Thyroid gland (tissue), 4 donors: ENCODE data around the gene TEX19. TPM values are rescaled to one million over a fixed set of nuclear protein-coding genes. Genes with fewer than 3 reads are reported as not detected.

ENCODE experiments used
- DNase-seq, 2 donors: peaks; one replicate each; pipeline ENCODE4 v3.0.0-alpha.2; 2019
- H3K27ac ChIP-seq, 3 donors: fragments of 200-600 bp; sonication (generic); 1 replicate in 2 of 3; 2 replicates in 1 of 3; pipeline ENCODE4 v1.5.1; 2016 to 2019; ENCODE audit warnings: mild to moderate bottlenecking in 1 of 3, moderate library complexity in 1 of 3
- H3K27me3 ChIP-seq: fragments of 200-600 bp; sonication (generic); one replicate; pipeline ENCODE4 v1.5.1; 2019
- H3K36me3 ChIP-seq, 2 donors: fragments of 200-600 bp; sonication (generic); one replicate each; pipeline ENCODE4 v1.5.1; 2016 to 2019
- H3K4me1 ChIP-seq, 2 donors: fragments of 200-600 bp; sonication (generic); one replicate each; pipeline ENCODE4 v1.5.1; 2017 to 2019
- H3K4me3 ChIP-seq, 3 donors: fragments of 200-600 bp; sonication (generic); replicated peaks in 1 of 3; 1 replicate in 2 of 3; 2 replicates in 1 of 3; pipeline ENCODE4 v1.5.1; 2016; ENCODE audit warnings: mild to moderate bottlenecking in 1 of 3
- H3K9me3 ChIP-seq: fragments of 200-600 bp; sonication (generic); one replicate; pipeline ENCODE4 v1.5.1; 2017
- CTCF ChIP-seq, 6 experiments: fragments of 200-600 bp in 3 of 6; fragments of 450-650 bp in 3 of 6; sonication (generic) in 3 of 6; IDR thresholded peaks; one replicate each; pipeline ENCODE4 v1.5.1; 2016 to 2019; ENCODE audit warnings: antibody characterized with exemption in 6 of 6, mild to moderate bottlenecking in 2 of 6, inconsistent platforms in 1 of 6, moderate library complexity in 1 of 6
- POLR2A ChIP-seq, 2 donors: fragments of 450-650 bp; IDR thresholded peaks; one replicate each; pipeline ENCODE4 v1.6.1; 2017; ENCODE audit warnings: antibody characterized with exemption in 2 of 2, mild to moderate bottlenecking in 2 of 2, moderate library complexity in 1 of 2
- WGBS, 2 donors: methylation state at CpG; one replicate each; pipeline ENCODE4 v1.1.5; 2017; 5-methylcytosine and 5-hydroxymethylcytosine counted together
- intact Hi-C: fragments of 100-400 bp; cut with DNase I; formaldehyde crosslinking; loops from one replicate; pipeline ENCODE4 v1.15.1; 2023
- total RNA-seq, 4 donors: library from RNA; depleted of rRNA; stranded (reverse); fragments of >200 nt; gene quantifications; one replicate each; pipeline ENCODE4 v1.2.3, GENCODE V29; 2016

TEX19 gene
- total RNA-seq, 4 donors from 2014 or later = 0.54 TPM; not detected in 3

DNA sequence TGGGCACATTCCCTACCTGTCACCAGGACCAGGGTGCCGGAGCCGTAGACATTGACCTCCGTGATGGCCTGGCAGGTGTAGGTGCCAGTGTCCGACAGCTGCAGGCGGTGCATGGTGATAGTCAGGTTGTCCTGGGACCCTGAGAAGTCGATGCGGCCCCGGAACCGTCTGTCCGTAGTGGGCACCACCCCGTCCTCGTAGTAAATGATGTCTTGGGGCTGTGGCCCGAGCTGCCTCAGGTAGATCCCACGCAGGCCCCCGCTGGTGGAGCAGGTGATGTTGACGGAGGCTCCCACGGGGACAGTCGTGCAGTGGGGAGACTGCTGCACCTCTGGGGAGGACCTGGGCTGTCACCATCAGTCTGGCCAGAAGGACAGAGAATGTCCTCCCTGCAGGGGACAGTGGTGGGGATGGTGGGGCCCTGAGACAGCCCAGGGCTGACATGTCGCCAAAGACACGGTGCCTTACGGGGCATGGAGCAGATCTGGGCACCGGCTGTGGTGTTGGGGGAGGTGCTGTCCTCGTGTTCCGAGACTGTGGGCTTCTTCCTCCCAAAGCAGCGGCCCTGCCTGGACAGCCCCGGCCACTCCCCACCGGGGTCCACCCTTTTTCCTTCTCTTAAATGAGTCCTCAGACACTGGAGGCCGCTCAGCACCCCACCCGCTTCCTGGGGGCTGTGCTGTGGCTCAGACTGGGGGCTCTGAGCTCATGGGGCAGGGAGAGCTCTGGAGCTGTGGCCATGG, 42.2 kb upstream of the TEX19 start:
- 88% methylated on average over 17 to 22 of the region's 29 CpGs for WGBS, 2 donors
- Histone ChIP-seq H3K9me3 (no peaks in the 10 kb centered on the region), H3K4me3 (no peak overlapping the region), H3K27ac (no peak overlapping the region), H3K36me3 (no peaks in the 10 kb centered on the region), H3K4me1 (peaks cover 0 to 5% of the 10 kb centered on the region in 2 donors), H3K27me3 (no peaks in the 10 kb centered on the region)
- no peak for DNase-seq
- intact Hi-C loops = no loop called here
- no peak for TF ChIP-seq CTCF (IDR thresholded peaks at IDR 0.05)
- no peak for TF ChIP-seq POLR2A (IDR thresholded peaks at IDR 0.05)

- no peak for DNase-seq
- H3K27ac ChIP-seq = no peak within 1 kb of the TSS
- H3K9me3 ChIP-seq = no peaks in the 10 kb centered on the region
- TF ChIP-seq POLR2A (IDR thresholded peaks at IDR 0.05) (no peak), CTCF (IDR thresholded peaks at IDR 0.05) (no peak)
- H3K4me1 ChIP-seq = peaks cover 0 to 5% of the 10 kb centered on the region in 2 donors
- WGBS, 2 donors = 86 to 94% methylated on average over 11 to 16 of the region's 26 CpGs
- intact Hi-C loops = no loop called here
- no peaks in the 10 kb centered on the region for H3K36me3 ChIP-seq
- H3K27me3 ChIP-seq = no peaks in the 10 kb centered on the region
- no peak within 1 kb of the TSS for H3K4me3 ChIP-seq
Observed at GRCh38 chr17:82317394-82318168, 41.5 kb upstream of the TEX19 start, which contains the start of gene CD7. TSS of gene CD7 (minus strand) at chr17:82317608. CDS start at chr17:82317495, 113 bp downstream.

DNA sequence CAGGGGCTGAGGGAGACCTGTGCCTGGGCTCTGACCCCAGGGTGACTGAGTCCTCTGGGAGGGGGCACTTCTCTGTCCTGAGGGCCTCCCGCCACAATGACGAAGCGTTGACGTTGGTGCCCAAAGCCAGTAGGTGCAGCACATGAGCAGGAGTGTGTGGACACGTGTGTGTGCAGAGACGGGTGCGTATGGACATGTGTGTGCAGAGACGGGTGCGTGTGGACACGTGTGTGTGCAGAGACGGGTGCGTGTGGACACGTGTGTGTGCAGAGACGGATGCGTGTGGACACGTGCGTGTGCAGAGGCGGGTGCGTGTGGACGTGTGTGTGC, 40.9 kb upstream of the TEX19 start:
- intact Hi-C loops = no loop called here
- no peaks in the 10 kb centered on the region for H3K27me3 ChIP-seq
- H3K36me3 ChIP-seq = no peaks in the 10 kb centered on the region
- WGBS, 2 donors = 93 to 95% methylated on average over 20 of the region's 20 CpGs
- H3K27ac ChIP-seq = no peak overlapping the region
- H3K9me3 ChIP-seq = no peaks in the 10 kb centered on the region
- peaks cover 0 to 5% of the 10 kb centered on the region in 2 donors for H3K4me1 ChIP-seq
- TF ChIP-seq CTCF (IDR thresholded peaks at IDR 0.05) (no peak), POLR2A (IDR thresholded peaks at IDR 0.05) (no peak)
- H3K4me3 ChIP-seq = no peak overlapping the region
- DNase-seq = no peak

DNA sequence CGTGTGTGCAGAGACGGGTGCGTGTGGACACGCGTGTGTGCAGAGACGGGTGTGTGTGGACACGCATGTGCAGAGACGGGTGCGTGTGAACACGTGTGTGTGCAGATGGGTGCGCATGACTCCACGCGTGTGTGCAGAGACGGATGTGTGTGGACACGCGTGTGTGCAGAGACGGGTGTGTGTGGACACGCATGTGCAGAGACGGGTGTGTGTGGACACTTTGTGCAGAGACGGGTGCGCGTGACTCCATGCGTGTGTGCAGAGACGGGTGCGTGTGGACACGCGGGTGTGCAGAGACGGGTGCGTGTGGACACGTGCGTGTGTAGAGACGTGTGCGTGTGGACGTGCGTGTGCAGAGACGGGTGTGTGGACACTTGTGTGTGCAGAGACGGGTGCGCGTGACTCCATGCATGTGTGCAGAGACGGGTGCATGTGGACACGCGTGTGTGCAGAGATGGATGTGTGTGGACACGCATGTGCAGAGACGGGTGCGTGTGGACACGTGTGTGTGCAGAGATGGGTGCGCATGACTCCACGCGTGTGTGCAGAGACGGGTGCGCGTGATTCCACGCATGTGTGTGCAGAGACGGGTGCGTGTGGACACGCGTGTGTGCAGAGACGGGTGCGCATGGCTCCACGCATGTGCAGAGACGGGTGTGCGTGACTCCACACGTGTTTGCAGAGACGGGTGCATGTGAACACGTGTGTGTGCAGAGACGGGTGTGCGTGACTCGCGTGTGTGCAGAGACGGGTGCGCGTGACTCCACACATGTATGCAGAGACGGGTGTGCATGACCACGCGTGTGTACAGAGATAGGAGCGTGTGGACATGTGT, 40.1 kb upstream of the TEX19 start:
- H3K27ac ChIP-seq = no peak overlapping the region
- H3K4me3 ChIP-seq = no peak overlapping the region
- no peaks in the 10 kb centered on the region for H3K27me3 ChIP-seq
- H3K36me3 ChIP-seq = no peaks in the 10 kb centered on the region
- H3K4me1 ChIP-seq = peaks cover 0 to 5% of the 10 kb centered on the region in 2 donors
- no peak for TF ChIP-seq POLR2A (IDR thresholded peaks at IDR 0.05)
- TF ChIP-seq CTCF (IDR thresholded peaks at IDR 0.05) = no peak
- intact Hi-C loops = no loop called here
- no peak for DNase-seq
- WGBS, 2 donors = 92 to 93% methylated on average over 76 of the region's 76 CpGs
- no peaks in the 10 kb centered on the region for H3K9me3 ChIP-seq
